ENCODE results near the gene ZCCHC2. TPM values are rescaled to one million over a fixed set of nuclear protein-coding genes. Genes with fewer than 3 reads are reported as not detected.

The ZCCHC2 gene
- total and polyA plus RNA-seq, 7 donors = 4.4 to 23.5 (median 14.4) TPM

GRCh38 chr18:62569081-62569655, 46.3 kb downstream of the ZCCHC2 start:
- WGBS, 2 donors = 96% methylated on average over 4 of the region's 4 CpGs
- TF ChIP-seq EP300 (IDR thresholded peaks at IDR 0.05) (no peak), CTCF (IDR thresholded peaks at IDR 0.05) (no peak), POLR2AphosphoS5 (IDR thresholded peaks at IDR 0.05) (no peak), POLR2A (IDR thresholded peaks at IDR 0.05) (no peak)
- DNase-seq = no peak

DNA sequence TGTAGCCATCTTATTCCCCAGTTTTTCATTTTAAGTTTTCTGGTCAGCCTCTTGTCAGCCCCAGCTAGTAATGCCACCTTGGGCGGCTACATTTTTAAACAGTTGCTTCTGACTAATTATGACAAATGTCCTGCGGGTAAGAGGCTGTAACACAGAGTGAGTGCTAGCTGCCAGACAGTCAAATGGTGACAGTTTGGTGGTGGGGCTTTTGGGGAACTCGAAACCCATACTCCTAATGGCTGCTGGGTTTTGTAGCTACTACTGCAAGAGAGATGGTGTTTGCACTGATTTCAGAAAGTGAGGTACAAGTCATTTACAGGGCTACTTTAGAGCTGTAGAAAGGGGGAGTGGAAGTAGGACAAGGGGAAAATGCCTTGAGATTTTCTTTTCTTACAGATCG, 48.2 kb downstream of the ZCCHC2 start:
- H3K36me3 ChIP-seq = peaks cover 23 to 75% (median 26%) of the 10 kb centered on the region in 4 donors
- peaks cover 0 to under 1% (median 0%) of the 10 kb centered on the region in 4 donors for H3K4me1 ChIP-seq
- 72 to 96% methylated on average over 4 of the region's 4 CpGs for WGBS, 2 donors
- H3K27me3 ChIP-seq = no peaks in the 10 kb centered on the region
- H3K4me3 ChIP-seq = no peak overlapping the region
- TF ChIP-seq POLR2AphosphoS5 (IDR thresholded peaks at IDR 0.05) (no peak), EP300 (IDR thresholded peaks at IDR 0.05) (no peak), CTCF (IDR thresholded peaks at IDR 0.05) (no peak), POLR2A (IDR thresholded peaks at IDR 0.05) (no peak)
- no peak for DNase-seq
- no peaks in the 10 kb centered on the region for H3K9me3 ChIP-seq
- no peak overlapping the region for H3K27ac ChIP-seq
- intact Hi-C loops (cut with DNase I) = no loop called here

More at GRCh38 chr18:62569081-62569655, 46.3 kb downstream of the ZCCHC2 start:
- Histone ChIP-seq H3K9me3 (no peaks in the 10 kb centered on the region), H3K4me1 (no peaks in the 10 kb centered on the region), H3K4me3 (no peak overlapping the region), H3K27ac (no peak overlapping the region), H3K36me3 (peaks cover 9 to 75% (median 10%) of the 10 kb centered on the region in 4 donors), H3K27me3 (no peaks in the 10 kb centered on the region)
- intact Hi-C loops (cut with DNase I) = no loop called here

DNA sequence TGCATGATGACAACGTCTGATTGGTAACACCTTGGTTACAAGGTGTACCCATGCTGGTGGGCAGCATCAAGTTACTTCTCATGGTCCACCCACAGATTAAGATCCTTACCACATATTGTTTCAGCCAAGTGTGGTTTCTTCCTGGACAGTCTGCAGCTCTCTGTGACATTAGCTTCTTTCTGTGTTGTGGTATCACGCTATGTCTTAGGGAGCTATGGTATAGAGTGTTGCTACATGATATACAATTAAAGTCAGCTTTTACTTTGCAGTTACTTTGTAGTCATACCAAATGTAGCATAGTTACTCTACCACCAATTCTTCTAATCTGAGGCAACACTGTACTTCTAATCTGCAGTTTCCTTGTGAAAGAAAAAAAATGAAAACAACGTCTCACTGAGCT, 48.8 kb downstream of the ZCCHC2 start:
- TF ChIP-seq EP300 (IDR thresholded peaks at IDR 0.05) (no peak), POLR2AphosphoS5 (IDR thresholded peaks at IDR 0.05) (no peak), CTCF (IDR thresholded peaks at IDR 0.05) (no peak), POLR2A (IDR thresholded peaks at IDR 0.05) (no peak)
- H3K27me3 ChIP-seq = no peaks in the 10 kb centered on the region
- WGBS, 2 donors = 85 to 89% methylated on average over 3 of the region's 3 CpGs
- intact Hi-C loops (cut with DNase I) = no loop called here
- H3K36me3 ChIP-seq = peaks cover 23 to 73% (median 25%) of the 10 kb centered on the region in 4 donors
- H3K27ac ChIP-seq = no peak overlapping the region
- H3K4me1 ChIP-seq = peaks cover 0 to 7% (median 2%) of the 10 kb centered on the region in 4 donors
- no peak overlapping the region for H3K4me3 ChIP-seq
- no peaks in the 10 kb centered on the region for H3K9me3 ChIP-seq
- no peak for DNase-seq

- no peaks in the 10 kb centered on the region for H3K9me3 ChIP-seq
- H3K27me3 ChIP-seq = no peaks in the 10 kb centered on the region
- no peak for DNase-seq
- no peak overlapping the region for H3K4me3 ChIP-seq
- H3K27ac ChIP-seq = no peak overlapping the region
- intact Hi-C loops (cut with DNase I) = no loop called here
- TF ChIP-seq POLR2AphosphoS5 (IDR thresholded peaks at IDR 0.05) (no peak), POLR2A (IDR thresholded peaks at IDR 0.05) (no peak), CTCF (IDR thresholded peaks at IDR 0.05) (no peak), EP300 (IDR thresholded peaks at IDR 0.05) (no peak)
- 96% methylated on average over 3 of the region's 3 CpGs for WGBS, 2 donors
- H3K4me1 ChIP-seq = peaks cover 0 to 15% (median 6%) of the 10 kb centered on the region in 4 donors
- H3K36me3 ChIP-seq = peaks cover 23 to 65% (median 24%) of the 10 kb centered on the region in 4 donors
Measured at GRCh38 chr18:62572456-62572855, 49.6 kb downstream of the ZCCHC2 start.

GRCh38 chr18:62574776-62575175, 52.0 kb downstream of the ZCCHC2 start:
- Histone ChIP-seq H3K4me3 (no peak overlapping the region), H3K4me1 (peaks cover 0 to 36% (median 13%) of the 10 kb centered on the region in 4 donors), H3K27ac (no peak overlapping the region), H3K27me3 (no peaks in the 10 kb centered on the region), H3K9me3 (no peaks in the 10 kb centered on the region), H3K36me3 (peaks cover 23 to 54% (median 24%) of the 10 kb centered on the region in 4 donors)
- TF ChIP-seq CTCF (IDR thresholded peaks at IDR 0.05) (no peak), EP300 (IDR thresholded peaks at IDR 0.05) (no peak), POLR2AphosphoS5 (IDR thresholded peaks at IDR 0.05) (no peak), POLR2A (IDR thresholded peaks at IDR 0.05) (no peak)
- intact Hi-C loops (cut with DNase I) = no loop called here
- DNase-seq = no peak
- WGBS, 2 donors = 98% methylated on average over 11 of the region's 11 CpGs

All from sigmoid colon (tissue), 7 donors.